ENCODE results near the gene THRSP.

DNA sequence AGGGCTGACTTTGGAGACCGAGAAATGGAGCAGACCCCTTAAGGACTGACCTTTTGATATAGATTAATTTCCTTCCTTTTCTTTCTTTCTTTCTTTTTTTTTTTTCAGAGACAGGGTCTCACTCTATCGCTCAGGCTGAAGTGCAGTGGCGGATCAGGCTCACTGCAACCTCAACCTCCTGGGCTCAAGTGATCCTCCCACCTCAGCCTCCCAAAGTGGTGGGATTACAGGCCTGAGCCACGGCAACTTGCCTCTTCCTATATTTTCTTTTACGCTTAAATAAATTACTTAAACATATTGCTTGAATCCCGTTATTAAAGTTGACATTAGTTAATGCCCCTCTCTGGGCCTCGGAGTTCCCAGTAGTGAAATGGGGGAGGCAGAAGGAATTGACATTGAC, 40.2 kb upstream of the THRSP start:
- TF ChIP-seq RAD21 (IDR thresholded peaks at IDR 0.05; ENCODE audit: low read length) (no peak), TCF12 (IDR thresholded peaks at IDR 0.05) (no peak)
- TF ChIP-seq, protein P1, sequence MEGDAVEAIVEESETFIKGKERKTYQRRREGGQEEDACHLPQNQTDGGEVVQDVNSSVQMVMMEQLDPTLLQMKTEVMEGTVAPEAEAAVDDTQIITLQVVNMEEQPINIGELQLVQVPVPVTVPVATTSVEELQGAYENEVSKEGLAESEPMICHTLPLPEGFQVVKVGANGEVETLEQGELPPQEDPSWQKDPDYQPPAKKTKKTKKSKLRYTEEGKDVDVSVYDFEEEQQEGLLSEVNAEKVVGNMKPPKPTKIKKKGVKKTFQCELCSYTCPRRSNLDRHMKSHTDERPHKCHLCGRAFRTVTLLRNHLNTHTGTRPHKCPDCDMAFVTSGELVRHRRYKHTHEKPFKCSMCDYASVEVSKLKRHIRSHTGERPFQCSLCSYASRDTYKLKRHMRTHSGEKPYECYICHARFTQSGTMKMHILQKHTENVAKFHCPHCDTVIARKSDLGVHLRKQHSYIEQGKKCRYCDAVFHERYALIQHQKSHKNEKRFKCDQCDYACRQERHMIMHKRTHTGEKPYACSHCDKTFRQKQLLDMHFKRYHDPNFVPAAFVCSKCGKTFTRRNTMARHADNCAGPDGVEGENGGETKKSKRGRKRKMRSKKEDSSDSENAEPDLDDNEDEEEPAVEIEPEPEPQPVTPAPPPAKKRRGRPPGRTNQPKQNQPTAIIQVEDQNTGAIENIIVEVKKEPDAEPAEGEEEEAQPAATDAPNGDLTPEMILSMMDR (IDR thresholded peaks at IDR 0.05): no peak

Data from SK-N-SH (cell line).